HG02981 (cell line): ENCODE data around the gene PRICKLE1.

Experiments
- ATAC-seq: cut with Tn5 transposase; IDR thresholded peaks from one replicate; pipeline ENCODE4 v1.9.1; 2021; ENCODE audit warnings: mild to moderate bottlenecking, moderate library complexity; ENCODE audit not compliant: unreplicated experiment

The PRICKLE1 gene

GRCh38 chr12:42462486-42462885, 127.1 kb downstream of the PRICKLE1 start:
- no peak for ATAC-seq

DNA sequence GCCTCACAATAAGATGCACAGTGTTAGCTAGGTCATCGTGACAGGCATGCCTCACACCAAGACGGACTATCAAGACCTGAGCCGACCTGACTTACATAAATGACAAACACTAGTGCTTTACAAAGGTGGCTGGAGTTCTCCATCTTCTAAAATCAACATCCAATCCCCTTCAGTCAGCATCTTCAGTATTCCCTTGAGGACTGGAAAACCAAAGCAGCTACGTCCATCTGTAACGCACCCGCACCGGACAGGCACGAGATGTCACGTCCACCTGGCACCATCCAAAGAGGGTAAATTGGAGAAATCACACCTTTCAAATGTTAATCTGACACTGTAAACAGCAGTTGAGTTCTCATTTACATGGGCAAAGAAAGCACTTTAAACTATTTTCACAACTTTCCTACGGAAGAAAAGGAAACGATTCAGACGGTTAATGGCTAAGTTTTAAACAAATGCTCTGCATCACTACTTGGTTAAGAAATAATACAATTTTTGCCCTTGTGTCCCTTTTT, 130.2 kb downstream of the PRICKLE1 start:
- ATAC-seq = no peak

GRCh38 chr12:42458575-42458974, 131.0 kb downstream of the PRICKLE1 start:
- no peak for ATAC-seq

GRCh38 chr12:42450248-42450647, 139.3 kb downstream of the PRICKLE1 start:
- ATAC-seq = no peak

GRCh38 chr12:42448841-42449240, 140.7 kb downstream of the PRICKLE1 start:
- no peak for ATAC-seq

GRCh38 chr12:42447371-42447786, 142.2 kb downstream of the PRICKLE1 start:
- ATAC-seq = no peak

GRCh38 chr12:42446761-42447160, 142.8 kb downstream of the PRICKLE1 start:
- ATAC-seq = no peak

- ATAC-seq = no peak
Measured at GRCh38 chr12:42445891-42446290, 143.7 kb downstream of the PRICKLE1 start.

GRCh38 chr12:42444192-42444943, 145.2 kb downstream of the PRICKLE1 start:
- no peak for ATAC-seq

DNA sequence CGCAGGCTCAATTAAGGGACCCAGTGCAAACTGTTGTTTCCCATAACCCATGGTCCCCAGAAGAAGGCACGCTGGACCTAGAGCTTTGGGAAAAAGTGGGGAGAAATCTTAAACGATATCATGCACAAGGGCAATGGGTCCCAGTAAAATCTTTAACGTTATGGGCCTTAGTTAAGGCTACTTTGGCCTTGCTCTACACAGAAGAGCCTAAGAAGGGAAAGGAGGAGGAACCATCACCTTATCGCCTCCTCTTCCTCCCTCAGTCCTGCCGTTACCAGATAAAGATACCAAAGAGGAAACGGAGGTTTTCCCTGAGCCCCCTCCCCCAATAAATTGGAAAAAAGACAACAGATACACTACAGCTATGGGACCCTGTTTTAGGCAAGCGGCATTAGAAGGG, 146.7 kb downstream of the PRICKLE1 start:
- no peak for ATAC-seq

DNA sequence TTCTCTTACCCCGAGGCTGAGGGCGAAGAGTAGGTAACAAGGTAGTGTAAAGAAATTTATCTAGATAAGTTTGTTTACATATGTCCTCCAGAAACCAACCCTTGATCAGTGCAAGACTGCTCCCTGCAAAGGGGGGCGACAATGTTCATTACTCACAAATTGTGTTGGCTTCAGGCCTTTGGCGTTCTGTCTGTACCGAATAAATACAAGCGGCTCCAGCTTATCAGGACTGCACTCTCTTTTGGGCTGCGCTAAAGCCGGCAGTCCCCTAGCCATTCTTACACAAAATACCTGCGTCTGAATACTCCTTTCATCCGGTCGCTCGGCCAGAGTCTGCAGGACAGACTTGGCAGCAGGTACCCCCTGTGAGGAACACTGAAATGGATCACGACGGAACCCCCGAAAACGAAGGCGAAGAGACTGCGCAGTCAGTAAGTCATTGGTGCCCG, 147.2 kb downstream of the PRICKLE1 start:
- ATAC-seq = no peak

DNA sequence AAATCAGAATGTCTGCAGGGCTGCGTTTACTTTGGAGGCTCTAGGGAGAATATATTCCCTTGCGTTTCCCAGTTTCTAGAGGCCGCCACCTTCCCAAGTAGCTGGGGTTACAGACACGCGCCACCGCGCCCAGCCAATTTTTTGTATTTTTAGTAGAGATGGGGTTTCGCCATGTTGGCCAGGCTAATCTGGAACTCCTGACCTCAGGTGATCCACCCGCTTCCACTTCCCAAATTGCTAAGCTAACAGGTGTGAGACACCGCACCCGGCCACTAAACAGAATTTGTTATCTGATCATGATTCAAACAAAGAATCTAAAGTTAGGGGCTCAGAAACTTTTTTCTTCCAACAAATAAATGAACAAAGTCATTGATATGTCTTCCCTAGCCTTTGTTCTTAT, 148.9 kb downstream of the PRICKLE1 start:
- ATAC-seq = no peak

- no peak for ATAC-seq
Measured at GRCh38 chr12:42432517-42433140, 156.9 kb downstream of the PRICKLE1 start.

- no peak for ATAC-seq
Measured at GRCh38 chr12:42428850-42429249, 160.7 kb downstream of the PRICKLE1 start.

DNA sequence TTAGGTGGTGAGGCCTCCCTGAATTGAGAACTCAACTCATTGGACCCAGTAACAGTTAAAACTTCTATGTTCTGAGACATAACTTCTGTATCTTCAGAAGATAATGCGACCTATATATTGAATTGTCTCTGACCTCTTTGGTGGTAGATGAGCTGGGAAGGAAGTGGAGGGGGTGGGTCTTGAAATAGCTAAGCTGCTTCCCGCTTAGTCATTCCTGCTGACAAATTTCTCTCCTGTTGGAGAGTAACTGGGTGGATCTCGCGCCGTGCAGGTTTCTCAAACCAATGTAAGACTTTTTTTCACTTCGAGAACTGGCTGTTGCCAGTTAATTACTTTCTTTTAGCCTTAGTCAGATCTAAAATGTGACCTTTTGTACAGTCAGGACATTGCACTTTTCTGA, 162.8 kb downstream of the PRICKLE1 start:
- no peak for ATAC-seq

- no peak for ATAC-seq
Measured at GRCh38 chr12:42422785-42423184, 166.8 kb downstream of the PRICKLE1 start.

DNA sequence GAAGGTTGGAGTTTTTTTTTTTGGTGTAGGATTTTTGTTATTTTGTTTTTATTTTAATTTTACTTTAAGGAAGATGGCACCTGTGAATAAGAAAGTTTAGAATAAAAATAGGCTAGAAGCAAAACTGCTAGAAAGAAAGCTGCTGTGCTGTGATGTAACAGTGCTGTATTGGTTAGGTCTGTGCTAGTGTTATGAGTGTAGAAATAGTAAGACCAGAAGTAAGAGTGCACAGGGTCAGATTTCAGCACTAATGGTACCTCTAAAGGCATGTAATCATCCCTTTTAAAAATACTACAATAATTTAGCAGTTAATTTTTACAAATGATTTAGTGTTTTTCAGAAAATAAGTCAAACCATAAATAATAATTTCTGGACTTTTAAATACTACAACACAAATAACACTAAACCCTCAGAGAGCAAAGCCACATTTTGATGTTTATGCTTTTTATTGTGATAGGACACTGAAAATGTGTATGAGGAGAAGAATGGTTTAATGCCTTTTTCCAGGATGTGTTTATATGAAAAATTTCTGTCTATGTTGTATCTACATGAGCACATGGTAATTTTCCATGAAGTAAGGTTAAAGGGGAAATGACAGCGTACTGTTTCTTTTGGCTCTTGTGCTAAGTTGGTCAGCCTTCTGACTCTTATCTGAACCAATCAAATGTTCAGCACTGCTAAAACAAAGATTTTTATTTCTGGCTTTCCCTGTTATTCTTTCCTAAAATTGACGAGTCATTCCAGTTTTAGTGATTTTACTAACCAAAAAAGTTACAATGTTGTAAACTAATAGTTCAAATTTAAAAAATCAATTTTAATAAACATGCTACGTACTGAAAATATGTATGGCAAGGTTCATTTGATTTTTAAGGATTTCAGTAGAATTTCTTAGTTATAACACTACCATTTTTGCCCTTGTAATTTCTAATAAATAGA, 167.4 kb downstream of the PRICKLE1 start:
- peak; percentile 96 for ATAC-seq

DNA sequence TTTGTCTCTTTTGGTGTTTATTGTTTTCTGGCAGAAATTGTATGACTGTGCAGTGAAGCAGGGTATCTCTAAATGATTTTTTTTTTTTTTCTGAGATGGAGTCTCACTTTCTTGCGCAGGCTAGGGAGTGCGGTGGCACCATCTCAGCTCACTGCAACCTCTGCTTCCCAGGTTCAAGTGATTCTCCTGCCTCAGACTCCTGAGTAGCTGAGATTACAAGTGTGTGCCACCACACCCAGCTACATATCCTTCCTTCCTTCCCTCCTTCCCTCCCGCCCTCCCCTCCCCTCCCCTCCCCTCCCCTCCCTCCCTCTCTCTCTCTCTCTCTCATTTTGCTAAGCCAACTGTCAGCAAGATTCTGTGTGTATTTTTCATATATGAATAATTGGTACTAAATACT, 169.2 kb downstream of the PRICKLE1 start:
- no peak for ATAC-seq

- ATAC-seq = no peak
Measured at GRCh38 chr12:42410340-42410739, 179.2 kb downstream of the PRICKLE1 start.

- no peak for ATAC-seq
Measured at GRCh38 chr12:42409471-42409870, 180.1 kb downstream of the PRICKLE1 start.

- no peak for ATAC-seq
Measured at GRCh38 chr12:42407306-42407705, 182.2 kb downstream of the PRICKLE1 start.
